ENCODE measurements around the gene ITIH2. TPM values are rescaled to one million over a fixed set of nuclear protein-coding genes. Genes with fewer than 3 reads are reported as not detected.
"Not testable (repeated sequence)": the region's sequence is repeated elsewhere in the genome, so short reads cannot be mapped to it uniquely, and the experiment has no call there.

The ITIH2 gene
- total and polyA plus RNA-seq, 2 of the 8 experiments (the other 6 are each of a cell fraction or from before 2014, with no cell fraction given), result not detected

DNA sequence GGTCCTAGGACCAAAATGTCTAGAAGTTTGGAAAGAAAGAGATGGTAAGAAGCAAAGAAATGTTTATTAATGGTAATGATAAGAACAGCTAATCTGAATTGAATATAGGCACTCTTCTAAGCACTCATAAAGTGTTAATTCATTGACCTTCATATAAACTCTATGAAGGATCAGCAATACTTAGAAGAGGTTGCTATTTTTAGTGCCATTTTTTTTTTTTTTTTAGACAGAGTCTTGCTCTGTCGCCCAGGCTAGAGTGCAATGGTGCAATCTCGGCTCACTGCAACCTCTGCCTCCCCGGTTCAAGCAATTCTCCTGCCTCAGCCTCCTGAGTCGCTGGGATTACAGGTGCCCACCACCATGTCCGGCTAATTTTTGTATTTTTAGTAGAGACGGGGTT is 79.1 kb downstream of the ITIH2 start:
- H4K5ac ChIP-seq (ENCODE audit: insufficient read length, low read depth, low read length); H3K9me3 ChIP-seq (ENCODE audit: insufficient read depth in 2 of 2, low read depth in 1 of 2, low read length in 1 of 2); CTCF ChIA-PET (ENCODE audit: partially characterized antibody); H3K23ac ChIP-seq (ENCODE audit: insufficient read length); H3K27ac ChIP-seq (ENCODE audit: low read depth, low read length); H3K4me1 ChIP-seq (replicated peaks in 1 of 4; ENCODE audit: control insufficient read depth in 3 of 4, insufficient read depth in 4 of 4, low read length in 3 of 4); H4K20me1 ChIP-seq (replicated peaks in 1 of 2; ENCODE audit: control insufficient read depth in 1 of 2, insufficient read depth in 2 of 2, low read length in 2 of 2); POLR2A ChIA-PET (ENCODE audit: partially characterized antibody); H3K79me1 ChIP-seq (ENCODE audit: low read depth, low read length); H3K4me3 ChIP-seq (ENCODE audit: extremely low read depth in 1 of 4, insufficient read depth in 2 of 4, low read depth in 3 of 4, low read length in 4 of 4); H2AFZ ChIP-seq (ENCODE audit: low read length); H3K56ac ChIP-seq (replicated peaks; ENCODE audit: insufficient read length, low read depth, low read length); H3K4ac ChIP-seq (replicated peaks; ENCODE audit: insufficient read length, low read depth, low read length); FAIRE-seq; H3K4me2 ChIP-seq (ENCODE audit: insufficient read depth in 1 of 2, low read depth in 2 of 2, low read length in 2 of 2); H2BK120ac ChIP-seq (replicated peaks; ENCODE audit: low read depth, low read length); H2BK12ac ChIP-seq (ENCODE audit: low read depth, low read length); H3K23me2 ChIP-seq (ENCODE audit: low read depth, low read length); H2BK15ac ChIP-seq (ENCODE audit: low read length); H3K18ac ChIP-seq (ENCODE audit: extremely low read depth, low read length); H3K9ac ChIP-seq (replicated peaks in 1 of 4; ENCODE audit: extremely low read depth in 1 of 4, low read depth in 3 of 4, low read length in 3 of 4); H3K27me3 ChIP-seq (replicated peaks in 1 of 4; ENCODE audit: control insufficient read depth in 3 of 4, extremely low read depth in 1 of 4, insufficient read depth in 3 of 4, low read length in 3 of 4); H4K8ac ChIP-seq (ENCODE audit: extremely low read depth, insufficient read depth, low read length); H2BK20ac ChIP-seq (ENCODE audit: low read length); H3K14ac ChIP-seq (ENCODE audit: insufficient read length); H2AK5ac ChIP-seq (ENCODE audit: low read depth, low read length); H2BK5ac ChIP-seq (ENCODE audit: low read depth, low read length); DNase-seq (ENCODE audit: low read depth in 1 of 2, low spot score in 2 of 2); H4K91ac ChIP-seq (replicated peaks; ENCODE audit: insufficient read length, low read length): not testable (repeated sequence)
- peaks cover 5 to 32% (median 15%) of the 10 kb centered on the region in 4 experiments for H3K36me3 ChIP-seq (ENCODE audit: control insufficient read depth in 2 of 4, insufficient read depth in 4 of 4, low read length in 3 of 4)
- H3K79me2 ChIP-seq (ENCODE audit: control insufficient read depth in 1 of 2, insufficient read depth in 2 of 2, low read length in 2 of 2), result peaks cover 10 to 56% of the 10 kb centered on the region in 2 experiments
- whole genome bisulfite sequencing, 2 experiments (ENCODE audit: extremely low coverage in 1 of 2, insufficient coverage in 1 of 2, insufficient read length in 1 of 2, insufficient replicate concordance in 2 of 2, low coverage in 1 of 2, low lambda C conversion rate in 2 of 2, missing lambda C conversion rate in 1 of 2), result 88% methylated on average over 5 of the region's 6 CpGs; no CpG with 5 or more reads in 1 of the 2 experiments

Measured in H1 (cell line).